DMS114 treated with DMSO at 0.1 percent for 48 hours (cell line): ENCODE measurements around the gene EPHA8.

ENCODE experiments used
- DNase-seq: peaks from one replicate; lab custom pipeline; 2025; ENCODE audit not compliant: unreplicated experiment; lab: John Stamatoyannopoulos, UW

EPHA8 gene

GRCh38 chr1:22641247-22641646 lies 78.0 kb downstream of the EPHA8 start:
- DNase-seq = no peak

- peak; percentile 34 for DNase-seq
Measured at GRCh38 chr1:22641906-22642636, 78.8 kb downstream of the EPHA8 start.

GRCh38 chr1:22643381-22643780 lies 80.1 kb downstream of the EPHA8 start, which contains the start of gene C1QC:
Gene C1QC (plus strand): TSS chr1:22643633. CDS start chr1:22644024, 391 bp downstream.
- DNase-seq = no peak

GRCh38 chr1:22643928-22644327 lies 80.6 kb downstream of the EPHA8 start:
- no peak for DNase-seq

- no peak for DNase-seq
Measured at GRCh38 chr1:22645931-22646330, 82.6 kb downstream of the EPHA8 start.

- no peak for DNase-seq
Measured at GRCh38 chr1:22646384-22646783, 83.1 kb downstream of the EPHA8 start.

- no peak for DNase-seq
Measured at GRCh38 chr1:22650089-22650693, 86.9 kb downstream of the EPHA8 start.

- DNase-seq = no peak
Measured at GRCh38 chr1:22651941-22652856, 88.9 kb downstream of the EPHA8 start.

GRCh38 chr1:22652881-22653316 lies 89.6 kb downstream of the EPHA8 start, which contains the start of gene C1QB:
Gene C1QB (plus strand): TSS chr1:22653236. CDS start chr1:22659463, 6,227 bp downstream.
- no peak for DNase-seq
